Upper lobe of left lung (tissue), 6 donors: ENCODE measurements around the gene CLPSL1. TPM values are rescaled to one million over a fixed set of nuclear protein-coding genes. Genes with fewer than 3 reads are reported as not detected.
A peak's percentile ranks its signal among the peaks of the same experiment; 100 is the strongest.

Source experiments
- ATAC-seq, 2 donors: fragments of 200-7000 bp; cut with Tn5 transposase; one replicate each; pipeline ENCODE4 v1.9.1; 2022; ENCODE audit warnings: mild to moderate bottlenecking in 2 of 2, moderate library complexity in 2 of 2; ENCODE audit not compliant: low FRiP score in 2 of 2
- DNase-seq, 2 donors: peaks; one replicate each; pipeline ENCODE4 v3.0.0-alpha.2; 2019 to 2020
- H3K27ac ChIP-seq, 4 donors: fragments of 200-600 bp; sonication (generic); one replicate each; pipeline ENCODE4 v1.5.1; 2016 to 2019
- H3K27me3 ChIP-seq, 4 donors: fragments of 200-600 bp; sonication (generic); one replicate each; pipeline ENCODE4 v1.5.1; 2017 to 2019
- H3K36me3 ChIP-seq, 4 donors: fragments of 200-600 bp; sonication (generic); one replicate each; pipeline ENCODE4 v1.5.1; 2016 to 2019
- H3K4me1 ChIP-seq, 4 donors: fragments of 200-600 bp; sonication (generic); one replicate each; pipeline ENCODE4 v1.5.1; 2018 to 2019
- H3K4me3 ChIP-seq, 4 donors: fragments of 200-600 bp; sonication (generic); one replicate each; pipeline ENCODE4 v1.5.1; 2017 to 2019; ENCODE audit warnings: mild to moderate bottlenecking in 2 of 4, moderate library complexity in 1 of 4
- H3K9me3 ChIP-seq, 4 donors: fragments of 200-600 bp; sonication (generic); one replicate each; pipeline ENCODE4 v1.5.1; 2018 to 2019
- CTCF ChIP-seq, 6 experiments: fragments of 450-650 bp in 4 of 6; fragments of 200-600 bp in 2 of 6; sonication (generic) in 2 of 6; IDR thresholded peaks; one replicate each; pipeline ENCODE4 v1.5.1; 2016 to 2019; ENCODE audit warnings: antibody characterized with exemption in 6 of 6
- EP300 ChIP-seq, 4 donors: sonication (generic); formaldehyde crosslinking; IDR thresholded peaks; one replicate each; pipeline ENCODE4 v1.5.1; 2017; ENCODE audit warnings: antibody characterized with exemption in 4 of 4, control low read depth in 2 of 4
- POLR2A ChIP-seq, 4 donors: fragments of 450-650 bp; IDR thresholded peaks; one replicate each; pipeline ENCODE4 v1.5.1; 2016 to 2017; ENCODE audit warnings: antibody characterized with exemption in 4 of 4, mild to moderate bottlenecking in 2 of 4
- POLR2AphosphoS5 ChIP-seq, 2 donors: sonication (generic); formaldehyde crosslinking; IDR thresholded peaks; one replicate each; pipeline ENCODE4 v1.5.1; 2017; ENCODE audit warnings: antibody characterized with exemption in 2 of 2
- WGBS, 2 donors: methylation state at CpG; one replicate each; pipeline ENCODE4 v1.1.5; 2017 to 2018; 5-methylcytosine and 5-hydroxymethylcytosine counted together
- total RNA-seq, 6 donors: library from RNA; depleted of rRNA in 4 of 6; stranded (reverse); fragments of >200 nt in 4 of 6; gene quantifications; one replicate each; pipeline versions ENCODE4 v1.1.0 to v1.2.1, GENCODE V29; 2016 to 2021
- donor health status: DM: no; HTN: no; CAD: no; lungs with moderate emphysema.
- donor health status: DM: no; HTN: yes; CAD: no; lungs with severe emphysema.

The CLPSL1 gene
- total RNA-seq, 6 donors from 2014 or later: not detected

DNA sequence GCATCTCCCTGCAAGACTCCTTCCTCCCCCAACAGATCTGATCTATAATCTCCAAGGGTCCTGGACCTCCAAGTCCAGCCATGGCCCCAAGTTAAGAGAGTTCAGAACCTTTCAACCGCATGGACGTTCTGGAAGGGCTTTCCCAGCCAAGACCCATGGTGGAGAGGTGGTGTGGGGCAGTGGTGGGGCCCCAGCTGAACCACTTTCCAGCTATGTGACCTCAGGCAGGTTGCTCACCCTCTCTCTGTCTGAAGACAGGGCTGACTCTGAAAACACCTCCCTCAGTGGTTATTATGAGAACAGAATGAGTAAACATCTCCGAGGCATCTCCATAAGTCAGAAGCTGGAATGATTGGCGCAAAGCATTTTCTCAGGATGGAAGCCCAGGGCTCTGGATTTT lies 15.4 kb downstream of the CLPSL1 start:
- Histone ChIP-seq H3K36me3 (no peaks in the 10 kb centered on the region), H3K4me3 (no peak overlapping the region), H3K4me1 (no peaks in the 10 kb centered on the region), H3K27me3 (no peaks in the 10 kb centered on the region), H3K27ac (no peak overlapping the region), H3K9me3 (no peaks in the 10 kb centered on the region)
- WGBS, 2 donors: 73 to 78% methylated on average over 4 of the region's 4 CpGs
- DNase-seq (no peak), ATAC-seq (no peak)
- TF ChIP-seq POLR2AphosphoS5 (IDR thresholded peaks at IDR 0.05) (no peak), EP300 (IDR thresholded peaks at IDR 0.05) (no peak), POLR2A (IDR thresholded peaks at IDR 0.05) (no peak)

DNA sequence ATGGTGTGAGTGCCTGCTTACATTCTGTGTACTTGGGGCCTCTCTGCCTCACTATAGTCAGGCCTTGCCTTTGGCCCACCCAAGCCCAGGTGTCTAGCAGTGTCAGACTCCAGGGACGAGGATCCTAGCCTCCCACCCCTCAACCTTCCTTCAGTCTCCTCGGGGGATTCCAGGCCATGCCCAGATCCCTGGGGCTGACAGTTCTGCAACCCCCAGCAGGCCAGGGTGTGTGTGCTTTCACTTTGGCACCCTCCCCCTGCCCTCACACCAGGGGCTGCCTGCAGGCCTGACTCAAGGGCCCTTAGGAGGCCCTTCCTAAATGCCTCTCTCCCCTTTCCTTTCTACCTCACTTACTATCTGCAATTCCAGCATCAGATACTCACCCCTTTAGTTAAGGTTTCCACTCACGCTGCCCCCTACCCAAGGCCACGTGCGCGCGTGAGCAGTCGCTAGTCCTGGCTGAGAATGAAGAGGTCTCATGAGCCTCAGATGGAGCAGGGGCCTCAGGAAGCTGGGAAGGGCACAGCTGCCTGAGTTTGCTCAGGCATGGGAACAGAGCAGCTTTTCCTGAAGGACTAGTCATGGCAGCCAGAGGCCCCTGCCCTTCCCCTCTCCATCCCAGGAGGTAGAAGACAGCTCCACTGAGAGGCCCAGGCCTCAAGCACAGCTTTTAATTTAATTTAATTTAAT lies 17.2 kb downstream of the CLPSL1 start:
- Histone ChIP-seq H3K27me3 (no peaks in the 10 kb centered on the region), H3K27ac (no peak overlapping the region), H3K9me3 (no peaks in the 10 kb centered on the region), H3K4me3 (no peak overlapping the region), H3K4me1 (no peaks in the 10 kb centered on the region), H3K36me3 (no peaks in the 10 kb centered on the region)
- TF ChIP-seq POLR2AphosphoS5 (IDR thresholded peaks at IDR 0.05): no peak
- no peak for TF ChIP-seq CTCF (IDR thresholded peaks at IDR 0.05)
- TF ChIP-seq EP300 (IDR thresholded peaks at IDR 0.05): no peak
- TF ChIP-seq POLR2A (IDR thresholded peaks at IDR 0.05): no peak
- DNase-seq (peak in 1 of 2 donors; percentile 52), ATAC-seq (peak; percentile 18 to 34)
- WGBS, 2 donors: 85 to 86% methylated on average over 8 of the region's 8 CpGs

DNA sequence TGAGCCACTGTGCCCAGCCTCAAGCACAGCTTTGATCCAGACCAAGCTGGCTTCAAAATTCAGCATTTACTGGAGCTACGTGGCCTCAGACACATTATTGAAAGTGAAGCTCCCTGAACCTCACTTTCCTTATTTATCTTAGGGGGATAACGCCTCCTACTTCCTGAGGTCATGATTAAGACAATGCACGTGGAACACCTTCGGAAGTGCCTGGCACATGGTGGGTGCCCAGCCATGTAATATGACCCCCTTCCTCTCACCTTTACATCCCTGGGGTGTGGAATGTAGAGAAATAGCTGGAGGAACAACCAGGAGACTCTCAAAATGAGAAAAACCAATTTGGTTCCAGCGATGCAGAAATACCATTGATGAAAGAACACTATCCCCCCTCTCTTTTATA lies 17.9 kb downstream of the CLPSL1 start:
- DNase-seq (no peak), ATAC-seq (no peak)
- H3K4me1 ChIP-seq: no peaks in the 10 kb centered on the region
- H3K9me3 ChIP-seq: no peaks in the 10 kb centered on the region
- TF ChIP-seq CTCF (IDR thresholded peaks at IDR 0.05) (no peak), POLR2A (IDR thresholded peaks at IDR 0.05) (no peak), POLR2AphosphoS5 (IDR thresholded peaks at IDR 0.05) (no peak), EP300 (IDR thresholded peaks at IDR 0.05) (no peak)
- H3K27ac ChIP-seq: no peak overlapping the region
- H3K4me3 ChIP-seq: no peak overlapping the region
- 68 to 71% methylated on average over 5 of the region's 5 CpGs for WGBS, 2 donors
- no peaks in the 10 kb centered on the region for H3K27me3 ChIP-seq
- no peaks in the 10 kb centered on the region for H3K36me3 ChIP-seq

DNA sequence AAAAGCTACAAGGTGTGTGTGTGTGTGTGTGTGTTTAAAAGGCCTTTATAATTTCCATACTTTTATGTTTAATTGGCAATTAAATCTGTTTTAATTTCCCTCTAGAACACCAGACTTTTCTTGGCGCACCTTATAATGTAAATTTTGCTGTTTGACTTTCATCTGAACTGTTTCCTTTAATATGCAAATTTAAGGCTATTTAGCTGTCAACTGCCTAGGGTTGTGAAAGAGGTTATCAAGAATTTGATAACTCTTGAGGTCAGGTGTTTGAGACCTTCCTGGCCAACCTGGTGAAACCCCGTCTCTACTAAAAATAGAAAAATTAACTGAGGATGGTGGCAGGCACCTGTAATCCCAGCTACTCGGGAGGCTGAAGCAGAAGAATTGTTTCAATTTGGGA lies 20.3 kb downstream of the CLPSL1 start:
- Histone ChIP-seq H3K9me3 (no peaks in the 10 kb centered on the region), H3K27me3 (peaks cover 0 to 3% (median 0%) of the 10 kb centered on the region in 4 donors), H3K27ac (no peak overlapping the region), H3K4me3 (no peak overlapping the region), H3K4me1 (peaks cover 0 to 9% (median 5%) of the 10 kb centered on the region in 4 donors), H3K36me3 (no peaks in the 10 kb centered on the region)
- no peak for TF ChIP-seq POLR2A (IDR thresholded peaks at IDR 0.05)
- TF ChIP-seq CTCF (IDR thresholded peaks at IDR 0.05): no peak
- TF ChIP-seq EP300 (IDR thresholded peaks at IDR 0.05): no peak
- TF ChIP-seq POLR2AphosphoS5 (IDR thresholded peaks at IDR 0.05): no peak
- DNase-seq: no peak
- ATAC-seq: no peak
- WGBS, 2 donors: 71 to 84% methylated on average over 3 of the region's 3 CpGs

DNA sequence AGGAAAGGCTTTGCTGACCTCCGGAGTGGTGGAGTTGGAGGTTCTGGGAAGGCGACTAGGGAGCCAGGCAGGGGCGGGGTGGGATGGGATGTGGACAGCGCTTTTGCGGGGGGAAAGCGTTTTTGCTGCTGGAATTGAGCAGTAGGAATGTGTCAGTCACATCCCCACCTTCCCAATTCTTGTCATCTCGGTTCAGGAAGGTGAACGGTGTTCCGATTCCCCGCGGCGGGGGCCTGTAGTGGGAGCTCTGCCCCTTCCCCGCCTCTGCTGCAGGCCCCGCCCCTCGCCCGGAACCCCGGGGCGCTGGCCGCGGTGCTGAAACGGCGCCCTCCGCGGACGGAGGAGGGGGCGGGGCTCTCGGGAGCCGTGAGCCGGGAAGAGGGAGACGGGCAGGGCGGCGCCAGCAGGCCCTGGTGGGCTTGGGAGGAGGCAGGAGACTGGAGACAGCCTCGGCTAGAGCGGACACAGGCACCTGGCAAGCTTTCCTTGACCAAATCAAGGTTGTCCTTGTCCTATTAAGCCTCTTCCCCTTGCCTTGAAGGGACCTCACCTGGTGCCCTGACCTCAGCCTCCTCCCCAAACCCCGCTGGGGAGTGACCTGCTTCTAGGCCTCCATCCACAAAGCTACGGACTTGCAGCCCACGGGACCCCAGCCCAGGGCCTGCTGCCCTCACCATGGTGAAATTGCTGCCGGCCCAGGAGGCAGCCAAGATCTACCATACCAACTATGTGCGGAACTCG lies 24.3 kb downstream of the CLPSL1 start, which contains the start of gene LHFPL5:
LHFPL5 (plus strand) TSS at position 357 of the 741 bp plus-strand sequence; CDS start at position 676, 319 bp downstream.
- Histone ChIP-seq H3K27ac (no peak within 1 kb of the TSS), H3K27me3 (peaks cover 0 to 3% (median 0%) of the 10 kb centered on the region in 4 donors), H3K9me3 (no peaks in the 10 kb centered on the region), H3K4me3 (peak within 1 kb of the TSS in 2 of 4 donors; percentile 11 to 18), H3K4me1 (peaks cover 0 to 9% (median 5%) of the 10 kb centered on the region in 4 donors), H3K36me3 (no peaks in the 10 kb centered on the region)
- DNase-seq (peak; percentile 35 to 91), ATAC-seq (peak; percentile 77 to 84)
- WGBS, 2 donors: 15 to 27% methylated on average over 25 to 29 of the region's 40 CpGs
- TF ChIP-seq POLR2A (IDR thresholded peaks at IDR 0.05) (no peak), EP300 (IDR thresholded peaks at IDR 0.05) (no peak), CTCF (IDR thresholded peaks at IDR 0.05) (no peak)
